ENCODE data around the gene TMEM232. TPM values are rescaled to one million over a fixed set of nuclear protein-coding genes. Genes with fewer than 3 reads are reported as not detected.

TMEM232 gene
- polyA plus RNA-seq, 1 donor (not counting 4 experiments of a cell fraction or from before 2014, with no cell fraction given): 1.00 TPM

- no peak overlapping the region for H3K27ac ChIP-seq (ENCODE audit: control insufficient read depth, insufficient read depth, low read length)
- DNase-seq (ENCODE audit: low read depth, low spot score) (no peak), FAIRE-seq (no peak)
- H3K79me2 ChIP-seq (ENCODE audit: control insufficient read depth, insufficient read depth, low read length): no peaks in the 10 kb centered on the region
- dilution Hi-C loops (cut with MboI; ENCODE audit: extremely low pct_ligation_motif_present, low sequenced_read_pairs): no loop called here
- peaks cover 3% of the 10 kb centered on the region for H3K27me3 ChIP-seq (ENCODE audit: control insufficient read depth, extremely low read depth, insufficient read depth, low read length)
- no peaks in the 10 kb centered on the region for H4K20me1 ChIP-seq (ENCODE audit: control insufficient read depth, extremely low read depth, insufficient read depth, low read length)
- no peak overlapping the region for H3K4me3 ChIP-seq (ENCODE audit: control insufficient read depth in 2 of 3, extremely low read depth in 1 of 3, insufficient read depth in 2 of 3, low read depth in 1 of 3, low read length in 3 of 3)
- no peaks in the 10 kb centered on the region for H3K36me3 ChIP-seq (ENCODE audit: control insufficient read depth in 2 of 2, extremely low read depth in 1 of 2, insufficient read depth in 2 of 2, low read length in 2 of 2)
- H2AFZ ChIP-seq (ENCODE audit: control insufficient read depth, low read length): no peak overlapping the region
- no peaks in the 10 kb centered on the region for H3K9me1 ChIP-seq (ENCODE audit: control insufficient read depth, extremely low read depth, insufficient read depth, low read length)
- H3K9me3 ChIP-seq (ENCODE audit: control insufficient read depth, low read depth, low read length): no peaks in the 10 kb centered on the region
- no peaks in the 10 kb centered on the region for H3K4me1 ChIP-seq (ENCODE audit: control insufficient read depth, extremely low read depth, insufficient read depth, low read length)
- TF ChIP-seq EZH2 (IDR thresholded peaks at IDR 0.05; ENCODE audit: low read length): no peak
- TF ChIP-seq, protein P1, sequence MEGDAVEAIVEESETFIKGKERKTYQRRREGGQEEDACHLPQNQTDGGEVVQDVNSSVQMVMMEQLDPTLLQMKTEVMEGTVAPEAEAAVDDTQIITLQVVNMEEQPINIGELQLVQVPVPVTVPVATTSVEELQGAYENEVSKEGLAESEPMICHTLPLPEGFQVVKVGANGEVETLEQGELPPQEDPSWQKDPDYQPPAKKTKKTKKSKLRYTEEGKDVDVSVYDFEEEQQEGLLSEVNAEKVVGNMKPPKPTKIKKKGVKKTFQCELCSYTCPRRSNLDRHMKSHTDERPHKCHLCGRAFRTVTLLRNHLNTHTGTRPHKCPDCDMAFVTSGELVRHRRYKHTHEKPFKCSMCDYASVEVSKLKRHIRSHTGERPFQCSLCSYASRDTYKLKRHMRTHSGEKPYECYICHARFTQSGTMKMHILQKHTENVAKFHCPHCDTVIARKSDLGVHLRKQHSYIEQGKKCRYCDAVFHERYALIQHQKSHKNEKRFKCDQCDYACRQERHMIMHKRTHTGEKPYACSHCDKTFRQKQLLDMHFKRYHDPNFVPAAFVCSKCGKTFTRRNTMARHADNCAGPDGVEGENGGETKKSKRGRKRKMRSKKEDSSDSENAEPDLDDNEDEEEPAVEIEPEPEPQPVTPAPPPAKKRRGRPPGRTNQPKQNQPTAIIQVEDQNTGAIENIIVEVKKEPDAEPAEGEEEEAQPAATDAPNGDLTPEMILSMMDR (optimal IDR thresholded peaks at IDR 0.05 in 1 of 3, IDR thresholded peaks at IDR 0.05 in 1 of 3, conservative IDR thresholded peaks at IDR 0.05 in 1 of 3; ENCODE audit: extremely low read depth in 1 of 3, insufficient read depth in 2 of 3, low read length in 3 of 3): no peak
- H3K4me2 ChIP-seq (ENCODE audit: control insufficient read depth, extremely low read depth, insufficient read depth, low read depth, low read length): no peak overlapping the region
- H3K9ac ChIP-seq (ENCODE audit: control insufficient read depth, extremely low read depth, insufficient read depth, low read length): no peak overlapping the region
Observed at GRCh38 chr5:110506378-110506777, 220.1 kb downstream of the TMEM232 start.

DNA sequence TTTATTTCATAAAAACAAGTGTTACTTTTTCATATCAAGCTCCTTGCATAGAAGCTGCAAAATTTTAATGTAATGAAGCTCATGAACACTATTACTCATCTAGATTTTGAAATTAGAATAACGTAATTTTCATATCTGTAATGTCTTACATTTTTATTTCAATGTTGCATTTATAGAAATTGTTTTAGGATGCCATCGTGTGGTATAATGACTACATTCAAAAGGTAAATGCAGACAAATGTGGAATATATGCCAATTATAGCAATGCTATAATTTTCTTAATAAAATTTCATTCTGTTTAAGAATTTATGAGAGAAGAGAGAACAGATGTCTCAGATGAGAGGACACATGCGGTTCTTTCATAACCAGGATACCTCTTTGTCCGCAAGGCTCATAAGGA, 230.2 kb downstream of the TMEM232 start:
- Histone ChIP-seq H2AFZ (ENCODE audit: control insufficient read depth, low read length) (no peak overlapping the region), H4K20me1 (ENCODE audit: control insufficient read depth, extremely low read depth, insufficient read depth, low read length) (no peaks in the 10 kb centered on the region), H3K79me2 (ENCODE audit: control insufficient read depth, insufficient read depth, low read length) (no peaks in the 10 kb centered on the region), H3K9ac (ENCODE audit: control insufficient read depth, extremely low read depth, insufficient read depth, low read length) (no peak overlapping the region), H3K27ac (ENCODE audit: control insufficient read depth, insufficient read depth, low read length) (no peak overlapping the region), H3K4me1 (ENCODE audit: control insufficient read depth, extremely low read depth, insufficient read depth, low read length) (no peaks in the 10 kb centered on the region), H3K36me3 (ENCODE audit: control insufficient read depth in 2 of 2, extremely low read depth in 1 of 2, insufficient read depth in 2 of 2, low read length in 2 of 2) (no peaks in the 10 kb centered on the region), H3K4me2 (ENCODE audit: control insufficient read depth, extremely low read depth, insufficient read depth, low read depth, low read length) (no peak overlapping the region), H3K9me1 (ENCODE audit: control insufficient read depth, extremely low read depth, insufficient read depth, low read length) (no peaks in the 10 kb centered on the region), H3K4me3 (ENCODE audit: control insufficient read depth in 2 of 3, extremely low read depth in 1 of 3, insufficient read depth in 2 of 3, low read depth in 1 of 3, low read length in 3 of 3) (no peak overlapping the region), H3K9me3 (ENCODE audit: control insufficient read depth, low read depth, low read length) (no peaks in the 10 kb centered on the region), H3K27me3 (ENCODE audit: control insufficient read depth, extremely low read depth, insufficient read depth, low read length) (no peaks in the 10 kb centered on the region)
- TF ChIP-seq, protein P1 (optimal IDR thresholded peaks at IDR 0.05 in 1 of 3, IDR thresholded peaks at IDR 0.05 in 1 of 3, conservative IDR thresholded peaks at IDR 0.05 in 1 of 3; ENCODE audit: extremely low read depth in 1 of 3, insufficient read depth in 2 of 3, low read length in 3 of 3): no peak
- no peak for TF ChIP-seq EZH2 (IDR thresholded peaks at IDR 0.05; ENCODE audit: low read length)
- no peak for DNase-seq (ENCODE audit: low read depth, low spot score)
- dilution Hi-C loops (cut with MboI; ENCODE audit: extremely low pct_ligation_motif_present, low sequenced_read_pairs): no loop called here
- no peak for FAIRE-seq

Measured in keratinocyte (primary cell).